ENCODE results near the gene GDPD5.

Gene GDPD5

DNA sequence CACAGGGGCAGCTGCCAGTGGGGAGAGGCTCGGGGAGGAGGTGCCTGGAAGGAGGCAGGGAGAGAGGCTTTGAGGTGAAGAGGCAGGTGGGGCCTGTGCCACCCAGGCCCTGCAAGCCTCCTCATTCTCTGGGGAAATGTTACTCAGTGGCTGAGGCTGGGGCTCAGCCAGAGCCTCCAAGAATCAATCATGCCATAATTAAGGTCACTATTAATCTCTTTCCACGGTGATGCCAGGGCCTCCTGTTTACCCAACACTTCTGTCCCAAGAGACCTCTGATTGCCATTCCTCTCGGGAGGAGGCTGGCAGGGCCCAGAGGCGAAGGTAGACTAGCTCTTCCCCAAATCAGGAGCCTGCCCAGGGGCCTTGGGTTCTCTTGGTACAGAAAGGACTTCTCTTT, 38.4 kb downstream of the GDPD5 start:
- DNase-seq, result no peak

DNA sequence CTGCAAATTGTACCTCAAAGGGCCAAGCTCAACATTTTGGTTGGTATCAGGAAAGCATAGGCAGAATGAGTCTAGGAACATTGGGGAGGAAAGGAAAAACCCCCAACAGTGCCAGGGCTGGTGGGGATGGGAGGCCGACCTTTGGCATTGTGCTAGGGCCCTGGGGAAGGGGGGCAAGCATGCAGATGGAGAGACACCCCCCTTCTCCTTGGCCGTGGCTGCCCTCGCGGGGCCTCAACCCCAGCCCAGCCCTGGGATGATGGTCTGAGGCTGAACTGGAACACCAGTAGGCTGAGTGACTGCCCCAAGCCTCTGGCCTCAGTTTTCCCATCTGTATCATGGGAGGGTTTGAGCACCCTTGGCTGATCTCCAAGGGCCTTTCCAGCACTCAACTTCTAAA, 40.0 kb downstream of the GDPD5 start:
- no peak for DNase-seq

DNA sequence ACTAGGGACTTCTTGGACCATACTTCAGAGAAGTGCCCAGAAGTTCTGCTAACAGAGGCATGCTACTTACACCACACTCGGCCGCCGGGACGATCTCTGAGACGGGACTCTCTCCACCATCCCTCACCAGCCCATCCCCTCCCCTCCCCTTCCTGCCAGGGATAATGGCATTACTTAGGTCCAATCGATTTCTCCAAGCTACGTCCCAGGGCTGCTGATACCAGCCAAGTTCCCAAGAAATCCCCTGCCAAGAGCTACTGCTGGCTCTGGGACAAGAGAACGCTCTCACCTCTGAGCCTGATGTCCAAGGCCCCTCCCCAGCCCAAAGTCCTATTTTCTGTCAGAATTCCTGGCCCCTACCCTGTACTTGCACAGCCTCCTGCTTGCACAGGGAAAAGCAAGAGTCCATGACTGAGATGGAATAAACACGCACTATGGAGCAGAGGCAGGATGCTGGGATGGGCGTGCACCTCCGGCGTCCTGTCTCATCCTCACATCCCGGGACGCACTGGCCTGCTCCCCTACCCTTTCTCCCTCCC, 42.7 kb downstream of the GDPD5 start:
- DNase-seq, result no peak

DNA sequence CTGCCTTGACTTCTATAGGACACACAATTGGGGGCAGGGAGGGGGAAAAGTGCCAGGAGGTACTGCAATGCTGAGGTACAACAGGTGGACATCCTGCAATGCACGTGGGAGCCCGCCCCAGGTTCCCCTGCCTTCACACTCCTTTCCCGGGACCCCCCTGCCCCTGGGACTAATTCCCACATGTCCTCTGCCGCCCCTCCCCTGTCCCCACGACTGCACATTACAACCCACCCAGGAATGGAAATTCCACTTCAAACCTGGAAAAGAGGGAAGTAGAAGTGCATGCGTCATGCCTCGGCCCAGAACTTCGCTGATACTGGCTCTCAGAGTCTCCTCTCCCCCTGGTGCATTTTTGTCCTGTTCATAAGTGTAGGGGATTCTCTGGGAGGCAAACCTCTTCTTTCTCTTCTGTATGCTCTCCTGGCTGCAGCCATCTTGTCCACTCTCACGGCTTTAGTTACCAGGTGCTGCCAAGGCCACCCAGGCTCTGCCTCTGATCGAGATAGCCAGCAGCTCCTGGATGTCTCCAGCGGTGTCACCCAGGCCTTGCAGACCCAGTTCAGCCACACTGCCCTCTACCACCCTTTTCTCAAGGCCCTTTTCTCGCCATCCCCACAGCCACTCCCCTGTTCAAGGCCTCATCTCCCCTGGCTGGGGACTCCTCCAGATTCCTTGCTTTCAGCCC, 43.7 kb downstream of the GDPD5 start:
- DNase-seq, result no peak

DNA sequence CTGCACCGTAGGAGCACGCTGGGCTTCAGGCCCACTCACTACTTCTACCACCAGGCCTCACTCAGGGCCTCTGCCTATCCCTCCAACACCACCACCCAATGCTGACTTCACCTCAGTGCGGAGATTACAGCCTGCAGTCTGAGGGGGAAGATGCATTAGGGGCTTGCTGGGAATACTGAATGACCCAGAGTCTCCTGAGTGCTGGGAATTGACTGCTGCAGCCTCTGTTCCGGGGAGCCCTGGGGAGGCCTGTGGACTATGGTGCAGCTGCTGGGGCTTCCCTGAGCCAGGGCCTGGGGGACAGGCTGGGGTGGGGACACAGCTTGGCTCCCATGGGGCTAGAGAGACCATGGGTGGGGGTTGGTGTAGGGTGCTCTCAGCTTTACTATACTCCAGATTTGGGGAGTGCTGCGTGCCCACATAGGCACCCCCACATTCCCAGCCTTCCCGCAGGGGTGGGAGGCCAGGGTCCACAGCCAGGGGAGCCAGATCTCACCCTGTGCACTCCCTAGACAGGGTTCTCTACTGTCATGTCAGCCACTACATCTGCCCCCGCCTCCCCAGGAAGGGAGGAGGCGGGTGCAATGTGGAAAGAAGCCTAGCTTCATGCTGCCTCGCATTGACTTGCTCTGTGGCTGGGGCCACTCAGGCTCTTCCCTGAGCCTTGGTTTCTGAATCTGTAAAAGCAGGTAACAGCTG, 44.4 kb downstream of the GDPD5 start:
- DNase-seq, result no peak

DNA sequence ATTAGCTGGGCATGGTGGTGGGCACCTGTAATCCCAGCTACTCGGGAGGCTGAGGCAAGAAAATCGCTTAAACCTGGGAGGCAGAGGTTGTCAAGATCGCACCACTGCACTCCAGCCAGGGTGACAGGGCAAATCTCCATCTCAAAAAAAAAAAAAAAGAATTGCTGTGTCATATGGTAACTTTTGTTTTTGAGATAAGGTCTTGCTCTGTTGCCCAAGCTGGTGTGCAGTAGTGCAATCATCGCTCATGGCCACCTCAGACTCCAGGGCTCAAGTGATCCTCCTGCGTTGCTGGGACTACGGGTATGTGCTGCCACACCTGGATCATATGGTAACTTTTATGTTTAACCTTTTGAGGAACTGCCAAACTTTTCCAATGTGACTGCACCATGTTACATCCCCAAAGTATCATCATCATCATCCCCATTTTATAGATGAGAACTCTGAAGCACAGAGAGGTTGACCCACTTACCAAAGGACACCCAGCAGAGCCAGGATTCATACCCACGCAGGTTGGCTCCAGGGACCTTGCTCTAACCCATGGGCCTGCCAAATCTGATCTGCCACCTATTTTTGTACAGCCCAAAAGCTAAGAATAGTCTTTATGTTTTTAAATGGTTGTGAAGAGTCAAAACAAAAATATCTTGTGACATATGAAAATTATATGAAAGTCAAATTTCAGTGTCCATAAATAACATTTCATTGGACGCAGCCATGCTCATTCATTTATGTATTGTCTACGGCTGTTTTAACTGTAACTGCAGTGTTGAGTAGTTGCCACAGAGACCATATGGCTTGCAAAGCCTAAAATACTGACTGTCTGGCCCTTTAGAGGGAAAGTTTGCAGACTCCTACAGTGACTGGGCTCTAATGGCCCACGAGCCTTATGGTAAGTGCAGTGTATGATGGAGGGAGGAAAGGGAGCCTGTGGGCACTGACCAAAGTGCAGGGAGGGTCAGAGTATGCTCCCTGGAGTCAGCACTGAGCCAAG, 45.3 kb downstream of the GDPD5 start:
- no peak for DNase-seq

DNA sequence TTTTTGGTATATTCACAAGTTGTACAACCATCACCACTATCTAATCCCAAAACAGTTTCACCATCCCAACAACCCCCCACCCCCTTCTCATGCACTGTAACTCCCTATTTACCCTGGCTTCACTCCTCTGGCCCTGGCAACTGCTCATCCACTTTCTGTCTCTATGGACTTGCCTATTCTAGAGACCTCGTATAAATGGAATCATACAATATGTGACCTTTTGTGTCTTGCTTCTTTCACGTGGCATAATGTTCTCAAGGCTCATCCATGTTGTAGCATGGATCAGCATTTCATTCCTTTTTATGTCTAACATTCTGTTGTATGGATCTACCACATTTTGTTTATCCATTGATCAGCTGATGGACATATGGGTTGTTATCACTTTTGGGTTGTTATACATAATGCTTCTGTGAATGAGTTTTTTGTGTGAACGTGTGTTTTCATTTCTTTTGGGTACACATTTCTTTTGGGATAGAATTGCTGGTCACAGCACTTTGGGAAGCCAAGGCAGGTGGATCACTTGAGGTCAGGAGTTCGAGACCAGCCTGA, 46.1 kb downstream of the GDPD5 start:
- DNase-seq, result no peak

DNA sequence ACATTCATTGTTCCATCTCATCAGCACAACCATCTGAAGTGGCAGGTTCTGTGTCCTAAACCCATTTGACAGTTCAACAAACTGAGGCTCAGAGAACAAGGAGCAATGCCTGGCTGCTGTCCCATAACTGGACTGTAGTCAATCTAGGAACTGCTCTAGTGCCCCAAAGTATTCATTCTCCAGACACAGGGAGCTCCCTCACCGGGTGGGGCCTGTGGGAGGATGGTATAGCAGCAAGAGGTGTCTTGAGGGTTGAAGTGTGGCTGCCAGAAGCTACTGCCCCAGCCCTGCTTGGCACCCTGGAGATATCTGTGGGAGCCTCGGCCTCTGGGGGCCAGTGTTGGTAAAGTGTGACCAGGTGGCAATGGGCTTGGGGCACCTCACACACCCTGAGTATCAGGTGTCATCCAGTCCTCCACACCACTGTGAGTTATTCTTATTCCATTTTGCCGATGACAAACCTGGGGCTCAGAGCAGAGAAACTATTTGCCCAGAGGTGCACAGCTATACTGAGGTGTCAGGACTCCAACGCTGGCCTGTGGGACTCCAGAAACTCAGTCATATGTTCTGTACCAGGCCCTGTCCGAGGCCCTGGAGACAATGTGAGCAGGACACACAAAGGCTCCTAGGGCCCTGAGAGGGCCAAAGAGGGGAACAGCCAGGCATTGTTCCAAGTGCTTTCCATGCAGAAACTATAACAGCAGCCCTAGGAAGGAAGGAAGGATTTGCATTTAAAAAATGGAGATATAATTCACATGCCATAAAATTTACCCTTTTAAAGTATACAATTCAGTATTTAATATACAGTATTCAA, 46.8 kb downstream of the GDPD5 start:
- no peak for DNase-seq

DNA sequence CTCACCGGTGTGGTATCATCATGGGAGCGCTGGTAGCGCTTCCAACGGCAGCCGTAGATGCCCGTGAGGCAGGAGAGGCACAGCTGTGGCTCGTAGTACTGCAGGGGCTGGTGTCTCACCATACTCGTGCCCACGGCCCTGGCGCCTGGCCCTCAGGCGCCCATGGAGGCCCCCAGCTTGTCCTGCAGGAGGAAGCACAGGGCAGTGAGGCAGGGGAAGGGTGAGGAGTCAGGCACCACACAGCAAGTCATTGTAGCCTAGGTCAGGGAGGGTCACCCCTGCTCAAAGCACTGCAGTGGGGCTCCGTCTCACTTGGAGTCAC, 48.2 kb downstream of the GDPD5 start:
- DNase-seq, result no peak

DNA sequence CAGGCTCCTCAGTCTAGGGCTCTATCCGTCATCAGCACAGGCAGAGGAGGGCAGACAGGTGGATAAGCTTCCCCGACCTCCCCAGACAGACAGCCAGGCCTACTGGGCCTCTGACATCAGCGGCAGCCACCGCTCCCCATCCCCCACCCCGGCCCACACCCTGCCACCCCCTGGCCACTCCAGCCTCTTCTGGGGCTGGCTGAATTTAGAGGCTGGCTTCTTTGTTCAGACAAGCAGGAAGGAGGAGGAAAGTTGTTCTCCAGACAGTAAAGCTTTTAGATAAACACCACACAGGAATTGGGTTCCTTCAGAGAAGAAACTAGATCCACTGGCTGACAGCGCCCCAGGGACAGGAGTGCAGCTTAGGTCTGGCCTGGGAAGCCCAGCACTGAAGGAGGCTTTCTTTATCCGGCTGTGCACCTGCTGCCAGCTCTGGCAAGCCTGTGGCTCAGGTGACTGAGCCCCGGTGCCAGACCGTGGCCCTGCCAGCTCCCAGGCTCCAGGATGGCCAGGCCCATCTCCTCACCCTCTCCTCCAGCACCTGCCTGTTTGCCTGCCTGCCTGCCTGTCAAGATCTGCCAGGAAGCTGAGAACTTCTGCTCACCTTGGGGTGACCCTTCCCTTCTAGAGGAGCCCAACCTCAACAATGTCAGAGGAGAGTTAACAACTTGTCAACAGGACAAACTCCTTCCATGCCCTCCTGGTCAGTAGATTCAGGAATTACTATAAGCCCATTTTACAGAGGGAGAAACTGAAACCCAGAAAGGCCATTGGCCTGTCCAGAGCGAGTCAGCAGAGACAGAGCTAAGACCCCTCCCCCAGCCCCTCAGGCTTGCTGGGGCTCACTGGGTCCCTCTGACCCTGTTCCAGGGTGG, 48.8 kb downstream of the GDPD5 start:
- DNase-seq, result no peak

DNA sequence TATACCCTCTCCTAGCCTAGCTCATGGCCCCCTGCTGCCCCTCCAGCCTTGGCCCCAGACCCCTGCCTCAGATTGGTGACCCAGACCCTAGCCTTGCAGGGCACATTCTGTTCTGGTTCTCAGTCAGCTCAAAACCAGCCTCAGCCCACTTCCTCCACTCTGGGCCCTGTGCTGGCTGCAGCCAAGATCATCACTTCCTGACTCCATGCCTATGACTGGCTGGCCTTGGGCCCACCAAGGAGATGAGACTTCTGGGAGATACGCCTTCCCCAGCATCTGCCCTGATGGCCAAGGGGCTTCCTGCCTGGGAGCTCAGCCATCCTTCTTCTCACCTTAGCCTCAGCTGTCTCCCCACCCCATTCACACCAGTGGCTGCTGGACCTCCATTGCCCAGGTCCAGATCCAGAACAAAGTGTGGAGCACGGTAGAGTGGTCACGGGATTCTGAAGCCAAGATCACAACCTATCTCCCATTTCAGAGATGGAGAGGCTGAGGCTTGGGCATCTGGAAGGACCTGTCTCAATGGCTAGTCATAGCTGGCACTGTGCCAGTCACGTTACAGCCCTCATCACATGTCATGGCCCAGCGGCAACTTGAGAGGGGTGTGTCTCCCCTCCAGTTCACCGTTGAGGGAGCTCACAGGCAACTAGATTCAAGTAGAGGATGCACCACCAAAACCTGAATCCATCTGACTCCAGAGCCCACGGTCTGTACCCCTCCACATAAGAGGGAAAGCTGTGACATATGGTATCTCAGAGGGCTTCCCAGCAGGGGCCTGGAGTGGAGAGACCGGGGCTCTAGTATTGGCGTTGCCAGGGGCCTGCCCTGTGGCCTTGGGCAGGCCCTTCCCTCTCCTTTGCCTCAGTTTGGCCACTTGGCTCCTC, 49.7 kb downstream of the GDPD5 start:
- DNase-seq, result no peak

DNA sequence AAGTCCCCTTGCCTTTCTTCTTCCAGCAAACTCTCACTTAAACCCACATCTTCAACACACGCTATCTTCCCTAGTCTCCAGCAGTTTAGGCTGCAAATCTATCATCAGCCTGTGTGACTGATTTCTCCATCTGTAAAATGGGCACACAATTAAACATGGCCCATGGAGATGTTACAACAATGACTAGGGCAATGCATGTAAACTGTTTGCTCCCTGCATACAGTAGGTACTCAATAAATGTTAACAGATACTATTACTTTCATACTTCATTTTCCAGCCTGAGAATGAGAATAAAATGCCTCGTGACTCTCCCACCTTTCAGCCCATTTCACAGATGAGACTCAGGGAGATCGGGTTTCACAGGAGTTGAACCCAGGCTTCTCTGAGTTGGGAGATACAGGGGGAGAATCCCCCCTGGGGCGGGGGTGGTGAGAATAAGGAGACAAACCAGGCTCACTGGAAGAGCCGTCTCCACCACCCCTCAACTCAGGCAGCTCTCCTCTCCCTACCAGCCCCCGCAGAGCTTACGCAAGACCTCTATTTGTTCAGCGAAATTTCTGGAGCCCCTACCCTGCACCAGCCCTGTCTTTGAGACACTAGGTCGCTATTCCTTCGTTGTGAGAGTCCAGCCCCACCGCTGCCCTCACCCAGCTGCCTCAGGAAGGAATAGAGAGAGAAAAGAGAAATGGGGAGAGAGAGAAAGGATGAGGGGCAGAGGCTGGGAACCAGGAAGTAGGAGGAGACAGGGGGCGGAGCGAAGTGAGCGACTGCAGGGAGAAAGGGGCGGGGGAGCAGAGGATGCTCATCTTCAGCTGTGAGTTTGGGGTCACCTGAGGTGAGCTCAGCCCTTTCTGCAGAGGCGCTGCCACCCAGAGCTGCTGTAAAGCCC, 50.6 kb downstream of the GDPD5 start:
- peak; percentile 39 for DNase-seq

DNA sequence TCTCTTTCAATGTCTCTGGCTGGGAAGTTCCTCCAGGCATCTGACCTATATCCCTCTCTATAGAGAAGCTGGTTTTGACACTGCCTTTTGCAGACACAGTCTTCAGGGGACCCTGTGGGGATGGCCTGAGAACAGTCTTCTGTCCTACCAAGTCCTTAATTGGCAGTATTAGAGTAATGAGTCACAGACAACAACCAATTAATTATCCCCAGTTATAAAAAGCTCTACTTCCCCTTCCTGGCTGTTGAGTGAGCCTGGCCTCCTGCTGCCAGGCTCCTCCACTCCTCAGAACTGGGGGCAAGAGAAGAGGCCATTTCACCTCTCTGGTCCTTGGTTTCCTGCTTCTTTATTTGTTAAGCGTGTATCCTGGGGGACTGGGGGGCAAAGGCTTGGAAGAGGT, 51.5 kb downstream of the GDPD5 start:
- no peak for DNase-seq

DNA sequence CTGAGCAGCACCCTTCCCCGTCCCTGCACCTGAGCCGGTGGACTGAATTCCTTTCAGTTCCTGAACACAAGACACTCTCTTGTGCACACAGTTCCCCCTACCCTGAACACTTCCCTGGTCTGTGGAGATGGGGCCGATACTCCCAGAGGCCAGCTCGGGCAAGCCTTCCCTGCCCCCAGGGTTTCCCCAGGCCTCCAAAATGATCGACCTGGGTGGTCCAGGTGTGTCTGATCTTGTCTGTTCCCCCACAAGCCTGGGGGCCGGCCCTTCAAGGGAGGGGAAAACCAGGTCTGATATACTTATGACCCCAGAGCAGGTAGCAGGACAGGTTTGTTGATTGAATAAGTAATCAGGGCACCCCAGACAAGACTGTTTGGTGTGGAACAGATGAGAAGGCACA, 52.1 kb downstream of the GDPD5 start:
- DNase-seq, result no peak

DNA sequence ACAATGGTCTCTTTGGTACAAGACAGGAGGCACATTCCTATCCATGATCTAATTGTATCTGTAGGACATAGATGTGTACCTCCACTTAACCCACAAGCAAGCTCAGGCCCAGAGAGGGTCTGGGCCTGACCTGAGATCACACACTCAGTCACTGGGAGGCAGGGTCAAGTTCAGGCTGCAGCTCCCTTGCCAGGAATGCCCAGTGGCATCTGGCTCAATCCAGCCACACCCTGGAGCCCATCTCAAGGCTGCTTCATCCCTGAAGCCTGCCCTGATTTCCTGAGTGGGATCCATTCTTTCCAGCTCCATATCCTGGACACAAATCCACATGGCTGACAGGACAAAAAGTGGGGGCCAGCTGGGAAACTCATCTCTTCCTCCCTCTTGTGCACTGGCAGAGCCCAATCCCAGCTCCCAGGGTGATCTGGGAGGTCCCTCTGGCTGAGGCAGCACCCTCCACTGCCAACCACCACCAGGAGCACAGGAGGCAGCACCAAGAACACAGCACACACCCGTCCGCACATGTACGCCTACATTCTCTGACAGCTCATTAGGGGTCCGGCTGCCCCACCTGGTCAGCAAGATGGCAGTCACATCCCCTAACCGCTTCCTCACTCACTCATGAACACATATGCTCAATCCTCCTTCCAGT, 53.5 kb downstream of the GDPD5 start:
- no peak for DNase-seq

DNA sequence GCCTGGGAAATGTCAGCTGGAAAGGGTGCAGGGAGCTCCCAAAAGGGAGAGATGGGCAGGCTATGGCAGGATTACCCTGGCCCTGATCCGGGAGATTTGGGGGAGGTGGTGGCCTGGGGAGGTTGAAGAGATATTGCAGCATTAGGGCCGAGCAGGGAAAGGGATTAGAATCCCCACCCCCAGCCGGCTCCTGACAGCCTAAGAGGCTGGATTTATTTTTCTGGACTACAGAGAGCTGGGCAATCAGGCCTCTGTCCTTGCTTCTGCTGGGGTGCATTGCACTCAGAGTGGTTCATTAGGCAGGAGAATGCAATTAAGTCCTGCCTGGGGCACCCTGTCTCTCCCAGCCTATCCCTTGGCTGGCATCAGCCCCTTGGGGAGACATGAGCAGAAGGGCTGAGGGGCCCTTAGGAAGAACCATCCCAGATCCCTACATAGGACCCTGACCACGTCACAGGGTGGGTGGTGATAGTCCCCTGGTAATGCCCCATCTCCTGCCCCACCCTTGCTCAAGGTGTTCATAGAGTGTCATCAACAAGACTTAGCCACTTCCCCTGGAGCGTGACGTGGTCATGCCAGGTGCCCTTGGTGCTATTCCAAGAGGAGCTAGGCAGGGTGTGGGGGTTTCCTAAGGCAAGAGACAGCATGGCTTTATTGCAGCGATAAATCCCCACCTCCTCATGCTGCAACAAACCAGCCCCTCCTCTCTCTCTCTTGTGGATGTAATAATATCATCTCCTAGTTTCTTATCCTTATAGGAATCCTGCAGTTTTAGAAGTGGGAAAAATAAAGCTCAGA, 54.4 kb downstream of the GDPD5 start:
- no peak for DNase-seq

DNA sequence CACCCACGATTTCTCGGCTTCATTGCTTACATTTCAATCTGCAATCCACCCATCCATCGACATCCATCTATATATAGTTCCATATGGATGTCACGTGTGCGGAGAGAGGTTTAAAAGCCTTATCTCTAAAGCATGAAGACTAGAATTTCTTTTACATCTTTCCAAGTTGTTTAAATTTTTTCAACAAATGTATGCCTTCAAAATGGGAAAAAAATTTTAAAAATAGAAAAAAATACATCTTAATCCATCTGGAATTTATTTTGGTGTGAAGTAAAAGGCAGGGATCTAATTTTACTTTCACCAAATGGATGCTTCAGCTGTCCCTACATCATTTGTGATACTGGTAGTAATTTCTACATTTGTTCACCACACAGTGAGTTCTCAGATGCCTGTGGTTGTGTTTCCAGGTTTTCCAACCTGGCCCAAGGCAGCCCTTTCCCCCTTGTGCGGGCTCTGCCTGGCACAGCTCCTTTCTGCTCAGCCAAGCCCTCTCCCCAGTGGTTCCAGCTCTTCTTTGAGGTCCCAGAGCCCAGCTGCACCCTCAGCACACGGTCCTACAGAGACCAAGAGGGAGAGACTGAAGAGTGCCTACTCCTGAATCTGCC, 55.2 kb downstream of the GDPD5 start:
- no peak for DNase-seq
